Thyroid gland (tissue), 4 donors: ENCODE data around the gene DPH7.
A peak's percentile ranks its signal among the peaks of the same experiment; 100 is the strongest.

Experiments
- CTCF ChIP-seq, 6 experiments: fragments of 200-600 bp in 3 of 6; fragments of 450-650 bp in 3 of 6; sonication (generic) in 3 of 6; IDR thresholded peaks; one replicate each; pipeline ENCODE4 v1.5.1; 2016 to 2019; ENCODE audit warnings: antibody characterized with exemption in 6 of 6, mild to moderate bottlenecking in 2 of 6, inconsistent platforms in 1 of 6, moderate library complexity in 1 of 6
- POLR2A ChIP-seq, 2 donors: fragments of 450-650 bp; IDR thresholded peaks; one replicate each; pipeline ENCODE4 v1.6.1; 2017; ENCODE audit warnings: antibody characterized with exemption in 2 of 2, mild to moderate bottlenecking in 2 of 2, moderate library complexity in 1 of 2

- peak in 1 of 6 experiments; percentile 5 for TF ChIP-seq CTCF (IDR thresholded peaks at IDR 0.05)
- TF ChIP-seq POLR2A (IDR thresholded peaks at IDR 0.05) = no peak
These were observed 27.4 kb upstream of the DPH7 start for GRCh38 chr9:137606005-137606621.
